HepG2 (cell line): ENCODE measurements around the gene TMUB1. TPM values are rescaled to one million over a fixed set of nuclear protein-coding genes. Genes with fewer than 3 reads are reported as not detected.

Experiments used
- ATAC-seq: fragments of 200-7000 bp; cut with Tn5 transposase; 3 replicates; pipeline ENCODE4 v1.9.1; 2020; ENCODE audit warnings: mild to moderate bottlenecking, moderate library complexity
- BruUV-seq: library from RNA; stranded (reverse); fragments of 400-500 nt; replicated peaks from 2 replicates; lab custom pipeline; 2021; lab: Mats Ljungman, UMichigan
- CTCF ChIA-PET: fragments of 300-600 bp; formaldehyde crosslinking; extraction: SDS; loops from one replicate; lab custom pipeline; 2021; ENCODE audit warnings: low total read pairs, inconsistent platforms, low intra/inter-chr PET ratio; lab: Yijun Ruan, JAX
- POLR2A ChIA-PET: fragments of 350-600 bp; sonication (Branson Sonifier 250); formaldehyde crosslinking; loops from one replicate; lab custom pipeline; 2020; ENCODE audit warnings: antibody characterized with exemption, inconsistent platforms; lab: Yijun Ruan, JAX
- DNase-seq: peaks from one replicate; pipeline ENCODE4 v3.0.0-alpha.2; 2015; ENCODE audit warnings: low spot score
- FAIRE-seq: peaks from 3 replicates; lab custom pipeline; 2011; peaks lifted over from hg19 to GRCh38; lab: Jason Lieb, UNC
- H2AFZ ChIP-seq: one replicate; pipeline ENCODE4 v1.6.1; 2011; ENCODE audit warnings: low read length, inconsistent platforms
- H3K27ac ChIP-seq: fragments of 300-600 bp; 3 replicates; pipeline ENCODE4 v1.8.0; 2011; ENCODE audit warnings: mixed run types, mild to moderate bottlenecking, mixed read lengths, low read length, inconsistent platforms; ENCODE audit not compliant: insufficient read depth; ENCODE audit errors: extremely low read length
- H3K27me3 ChIP-seq, 2 experiments: fragments of 200-600 bp in 1 of 2; 2 replicates in 1 of 2; 3 replicates in 1 of 2; pipeline versions ENCODE4 v1.6.0 to v1.8.0; 2011; ENCODE audit warnings: low read length in 2 of 2, mild to moderate bottlenecking in 2 of 2, moderate library complexity in 2 of 2, inconsistent platforms in 1 of 2; ENCODE audit not compliant: insufficient read depth in 2 of 2, control insufficient read depth in 1 of 2
- H3K36me3 ChIP-seq, 2 experiments: fragments of 200-600 bp in 1 of 2; replicated peaks in 1 of 2; 2 replicates in 1 of 2; 3 replicates in 1 of 2; pipeline versions ENCODE4 v1.5.1 to v1.8.0; 2011; ENCODE audit warnings: low read length in 2 of 2, inconsistent platforms in 1 of 2; ENCODE audit not compliant: insufficient read depth in 2 of 2, control insufficient read depth in 1 of 2
- H3K4me1 ChIP-seq: 2 replicates; pipeline ENCODE4 v1.5.1; 2012; ENCODE audit warnings: low read length, inconsistent platforms; ENCODE audit not compliant: insufficient read depth
- H3K4me2 ChIP-seq: 2 replicates; pipeline ENCODE4 v1.6.0; 2011; ENCODE audit warnings: low read depth, low read length, inconsistent platforms
- H3K4me3 ChIP-seq, 3 experiments: fragments of 200-600 bp in 1 of 3; sonication (generic), shearing (Covaris generic) in 1 of 3; replicated peaks in 1 of 3; 2 replicates each; pipeline ENCODE4 v1.5.1; 2011 to 2016; ENCODE audit warnings: low read length in 3 of 3, inconsistent platforms in 2 of 3, low read depth in 2 of 3, mild to moderate bottlenecking in 2 of 3, control low read depth in 1 of 3, mixed read lengths in 1 of 3; ENCODE audit not compliant: insufficient read depth in 1 of 3
- H3K79me2 ChIP-seq: one replicate; pipeline ENCODE4 v1.6.1; 2011; ENCODE audit warnings: low read length, inconsistent platforms; ENCODE audit not compliant: insufficient read depth
- H3K9ac ChIP-seq: 2 replicates; pipeline ENCODE4 v1.6.0; 2011; ENCODE audit warnings: mild to moderate bottlenecking, low read depth, low read length, inconsistent platforms; ENCODE audit not compliant: insufficient read depth
- H3K9me3 ChIP-seq: 2 replicates; pipeline ENCODE4 v1.5.1; 2012; ENCODE audit warnings: mild to moderate bottlenecking, low read length
- H4K20me1 ChIP-seq: 2 replicates; pipeline ENCODE4 v1.6.0; 2011; ENCODE audit warnings: inconsistent platforms, mild to moderate bottlenecking, low read length, moderate library complexity; ENCODE audit not compliant: insufficient read depth
- HMG20B ChIP-seq: conservative IDR thresholded peaks from 2 replicates; pipeline ENCODE4 v1.6.1; 2016; ENCODE audit warnings: missing genetic modification reagents, missing compliant biosample characterization
- KDM4B ChIP-seq: sonication (generic); formaldehyde crosslinking; IDR thresholded peaks from 2 replicates; pipeline ENCODE4 v1.4.0; 2020; ENCODE audit warnings: missing genetic modification reagents
- MAX ChIP-seq: IDR thresholded peaks from 2 replicates; pipeline ENCODE4 v1.6.1; 2012; ENCODE audit warnings: inconsistent platforms
- PLSCR1 ChIP-seq: sonication (generic); formaldehyde crosslinking; IDR thresholded peaks from 2 replicates; pipeline ENCODE4 v1.5.0; 2020; ENCODE audit warnings: missing genetic modification reagents, mild to moderate bottlenecking, borderline replicate concordance
- SOX13 ChIP-seq, 3 experiments: fragments of 450-650 bp in 1 of 3; sonication (generic) in 1 of 3; formaldehyde crosslinking in 1 of 3; IDR thresholded peaks in 2 of 3; conservative IDR thresholded peaks in 1 of 3; 2 replicates each; pipeline versions ENCODE4 v1.5.0 to v1.6.1; 2016 to 2020; ENCODE audit warnings: antibody characterized with exemption in 1 of 3, mild to moderate bottlenecking in 1 of 3, missing compliant biosample characterization in 1 of 3, missing genetic modification reagents in 1 of 3, moderate library complexity in 1 of 3
- U2AF1 ChIP-seq: fragments of 200-400 bp; formaldehyde crosslinking; optimal IDR thresholded peaks from 2 replicates; pipeline ENCODE3; 2017; ENCODE audit warnings: mild to moderate bottlenecking, low read depth, low read length
- WIZ ChIP-seq: sonication (generic); formaldehyde crosslinking; IDR thresholded peaks from 2 replicates; pipeline ENCODE4 v1.5.1; 2020; ENCODE audit warnings: mild to moderate bottlenecking, missing genetic modification reagents
- ZFX ChIP-seq: sonication (generic); formaldehyde crosslinking; IDR thresholded peaks from 2 replicates; pipeline ENCODE4 v1.4.0; 2020; ENCODE audit warnings: mild to moderate bottlenecking, low read depth, missing genetic modification reagents, moderate library complexity
- ZFY ChIP-seq: sonication (generic); formaldehyde crosslinking; IDR thresholded peaks from 2 replicates; pipeline ENCODE4 v1.4.0; 2020; ENCODE audit warnings: missing genetic modification reagents
- ZNF30 ChIP-seq: sonication (generic); formaldehyde crosslinking; IDR thresholded peaks from 2 replicates; pipeline ENCODE4 v1.5.0; 2020; ENCODE audit warnings: mild to moderate bottlenecking, missing genetic modification reagents
- ZNF556 ChIP-seq: sonication (generic); formaldehyde crosslinking; IDR thresholded peaks from 2 replicates; pipeline ENCODE4 v1.4.0; 2020; ENCODE audit warnings: mild to moderate bottlenecking, missing genetic modification reagents, borderline replicate concordance
- ZNF615 ChIP-seq: sonication (generic); formaldehyde crosslinking; IDR thresholded peaks from 2 replicates; pipeline ENCODE4 v1.5.0; 2020; ENCODE audit warnings: mild to moderate bottlenecking, missing genetic modification reagents, borderline replicate concordance
- ZNF746 ChIP-seq: sonication (generic); formaldehyde crosslinking; IDR thresholded peaks from 2 replicates; pipeline ENCODE4 v1.8.0; 2022; ENCODE audit warnings: mild to moderate bottlenecking, missing genetic modification reagents
- ZNF776 ChIP-seq: sonication (generic); formaldehyde crosslinking; IDR thresholded peaks from 2 replicates; pipeline ENCODE4 v1.4.0; 2020; ENCODE audit warnings: mild to moderate bottlenecking, missing genetic modification reagents
- ZNF780A ChIP-seq: sonication (generic); formaldehyde crosslinking; IDR thresholded peaks from 2 replicates; pipeline ENCODE4 v1.8.0; 2022; ENCODE audit warnings: mild to moderate bottlenecking, missing genetic modification reagents, moderate library complexity
- WGBS: methylation state at CpG from one replicate; pipeline ENCODE4 v1.1.6; 2017; ENCODE audit warnings: low lambda C conversion rate; 5-methylcytosine and 5-hydroxymethylcytosine counted together
- in situ Hi-C: cut with HindIII; loops from 2 replicates; pipeline ENCODE4 v1.10.0; 2017; ENCODE audit warnings: low pct_unique_long_range_greater_than_20kb; ENCODE audit not compliant: extremely low pct_ligation_motif_present
- intact Hi-C: fragments of 100-400 bp; cut with micrococcal nuclease; formaldehyde crosslinking; loops from one replicate; pipeline ENCODE4 v1.10.0; 2022; ENCODE audit not compliant: unreplicated experiment
- polyA plus RNA-seq, 8 experiments: library from polyadenylated mRNA; depleted of rRNA in 3 of 8; stranded (reverse) in 7 of 8; unstranded in 1 of 8; fragments of >200 nt; fragmentation: Illumina TruSeq in 4 of 8; extraction: Trizol in 4 of 8; gene quantifications; 2 replicates each; pipeline versions ENCODE4 v1.2.1 to v1.2.3, GENCODE V29; 2011 to 2016; ENCODE audit warnings: low read depth in 4 of 8, missing spikeins in 1 of 8, mixed read lengths in 1 of 8; ENCODE audit not compliant: insufficient read depth in 1 of 8
- total RNA-seq, 5 experiments: library from RNA; depleted of rRNA; stranded (reverse); fragments of >200 nt; fragmentation: Illumina TruSeq; extraction: Trizol; gene quantifications; 2 replicates each; pipeline ENCODE4 v1.2.3, GENCODE V29; 2016; ENCODE audit warnings: low read depth in 1 of 5
- TF ChIP-seq, protein P1 (sequence below): sonication (generic); formaldehyde crosslinking; IDR thresholded peaks from 2 replicates; pipeline ENCODE4 v1.8.1; 2023; ENCODE audit warnings: missing genetic modification reagents, inconsistent platforms, borderline replicate concordance
- TF ChIP-seq, protein P2 (sequence below): sonication (generic); formaldehyde crosslinking; IDR thresholded peaks from 2 replicates; pipeline ENCODE4 v1.4.0; 2020; ENCODE audit warnings: mild to moderate bottlenecking, missing genetic modification reagents, borderline replicate concordance

Gene TMUB1
- total and polyA plus RNA-seq, 2 of the 13 experiments (the other 11 are each of a cell fraction or from before 2014, with no cell fraction given) = 44.8 to 51.6 TPM

DNA sequence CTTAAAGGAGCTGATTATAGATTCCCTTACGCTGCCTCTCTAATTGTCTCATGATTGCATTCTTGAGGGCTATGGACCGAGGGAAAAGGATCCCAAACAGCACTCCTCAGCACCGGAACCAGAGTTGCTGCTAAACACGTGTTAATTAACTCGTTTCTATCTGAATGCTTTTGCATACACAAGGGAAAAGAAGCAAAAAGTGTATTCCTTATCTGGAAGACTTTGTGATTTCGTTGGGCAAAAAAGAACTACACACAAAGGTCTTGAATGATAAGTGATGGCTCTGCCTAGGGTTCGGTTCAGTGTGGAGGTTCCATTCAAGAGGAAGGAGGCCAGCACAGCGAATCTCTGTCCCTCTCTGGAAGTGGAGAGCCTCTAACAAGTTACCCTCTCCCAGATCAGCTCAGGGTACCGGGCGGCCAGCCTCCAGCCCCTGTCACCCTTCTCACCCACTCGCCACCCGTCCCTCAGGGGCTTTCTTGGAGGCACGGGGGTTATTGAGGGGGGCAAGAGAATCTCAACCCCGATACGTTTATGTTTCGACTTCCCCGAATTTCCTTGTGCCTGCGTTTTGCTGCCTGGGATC lies 24.4 kb downstream of the TMUB1 start:
- intact Hi-C loops (loop anchor here (1.0 to 2.0 kb wide), 3 partner anchors 28 to 52 kb away; partner anchors contain the start of genes ABCB8 and AGAP3), in situ Hi-C loops (no loop called here)
- under 1% methylated on average over 10 of the region's 18 CpGs for WGBS
- peak; percentile 54 for FAIRE-seq
- H4K20me1 ChIP-seq = peaks cover 4% of the 10 kb centered on the region; the same call in 1 of the 2 replicates
- H3K4me2 ChIP-seq = peak overlapping the region; percentile 98
- H2AFZ ChIP-seq = no peak overlapping the region
- peaks cover 16% of the 10 kb centered on the region for H3K79me2 ChIP-seq
- H3K27ac ChIP-seq = peak overlapping the region; percentile 86
- H3K27me3 ChIP-seq = no peaks in the 10 kb centered on the region; a peak in 1 of 5 replicates
- H3K9me3 ChIP-seq = no peaks in the 10 kb centered on the region
- peak overlapping the region; percentile 87 for H3K9ac ChIP-seq
- peaks cover 49% of the 10 kb centered on the region for H3K4me1 ChIP-seq
- POLR2A ChIA-PET = interaction anchor here (0.8 to 2.0 kb wide), 5 partner anchors 18 to 31 kb away, joined by 3 to 8 read pairs (median 5); partner anchors contain the start of genes ABCB8, AGAP3, FASTK and TMUB1
- no peak for ATAC-seq
- H3K36me3 ChIP-seq = 0 out of 5 replicates have a peak, but pooled peaks cover 0 to under 1% of the 10 kb centered on the region in 2 experiments
- no TSS peak for BruUV-seq
- H3K4me3 ChIP-seq = peak overlapping the region; percentile 69 to 92 (median 90)
- DNase-seq = no peak
- CTCF ChIA-PET = no interaction called here
- TF ChIP-seq ZNF615 (CRISPR knock-in tag) = no peak
- 0 out of 2 replicates have a peak, but pooled peaks have one; percentile 12 for TF ChIP-seq WIZ (CRISPR knock-in tag)
- TF ChIP-seq ZFY = no peak
- TF ChIP-seq SOX13 (IDR thresholded peaks at IDR 0.05) = no peak
- no peak for TF ChIP-seq SOX13 (CRISPR knock-in tag; conservative IDR thresholded peaks at IDR 0.05 in 1 of 2, IDR thresholded peaks at IDR 0.05 in 1 of 2)
- TF ChIP-seq PLSCR1 (CRISPR knock-in tag) = no peak
- TF ChIP-seq ZNF776 (CRISPR knock-in tag) = no peak
- TF ChIP-seq HMG20B (CRISPR knock-in tag) = no peak
- TF ChIP-seq, protein P1, sequence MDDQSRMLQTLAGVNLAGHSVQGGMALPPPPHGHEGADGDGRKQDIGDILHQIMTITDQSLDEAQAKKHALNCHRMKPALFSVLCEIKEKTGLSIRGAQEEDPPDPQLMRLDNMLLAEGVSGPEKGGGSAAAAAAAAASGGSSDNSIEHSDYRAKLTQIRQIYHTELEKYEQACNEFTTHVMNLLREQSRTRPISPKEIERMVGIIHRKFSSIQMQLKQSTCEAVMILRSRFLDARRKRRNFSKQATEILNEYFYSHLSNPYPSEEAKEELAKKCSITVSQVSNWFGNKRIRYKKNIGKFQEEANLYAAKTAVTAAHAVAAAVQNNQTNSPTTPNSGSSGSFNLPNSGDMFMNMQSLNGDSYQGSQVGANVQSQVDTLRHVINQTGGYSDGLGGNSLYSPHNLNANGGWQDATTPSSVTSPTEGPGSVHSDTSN = no peak
- TF ChIP-seq ZFX (CRISPR knock-in tag) = no peak
- no peak for TF ChIP-seq ZNF556
- TF ChIP-seq U2AF1 = no peak
- TF ChIP-seq MAX = 0 out of 2 replicates have a peak, but pooled peaks have one; percentile 2
- TF ChIP-seq ZNF746 (CRISPR knock-in tag) = no peak
- TF ChIP-seq ZNF780A (CRISPR knock-in tag) = no peak
- no peak for TF ChIP-seq KDM4B (CRISPR knock-in tag)
- TF ChIP-seq, protein P2, sequence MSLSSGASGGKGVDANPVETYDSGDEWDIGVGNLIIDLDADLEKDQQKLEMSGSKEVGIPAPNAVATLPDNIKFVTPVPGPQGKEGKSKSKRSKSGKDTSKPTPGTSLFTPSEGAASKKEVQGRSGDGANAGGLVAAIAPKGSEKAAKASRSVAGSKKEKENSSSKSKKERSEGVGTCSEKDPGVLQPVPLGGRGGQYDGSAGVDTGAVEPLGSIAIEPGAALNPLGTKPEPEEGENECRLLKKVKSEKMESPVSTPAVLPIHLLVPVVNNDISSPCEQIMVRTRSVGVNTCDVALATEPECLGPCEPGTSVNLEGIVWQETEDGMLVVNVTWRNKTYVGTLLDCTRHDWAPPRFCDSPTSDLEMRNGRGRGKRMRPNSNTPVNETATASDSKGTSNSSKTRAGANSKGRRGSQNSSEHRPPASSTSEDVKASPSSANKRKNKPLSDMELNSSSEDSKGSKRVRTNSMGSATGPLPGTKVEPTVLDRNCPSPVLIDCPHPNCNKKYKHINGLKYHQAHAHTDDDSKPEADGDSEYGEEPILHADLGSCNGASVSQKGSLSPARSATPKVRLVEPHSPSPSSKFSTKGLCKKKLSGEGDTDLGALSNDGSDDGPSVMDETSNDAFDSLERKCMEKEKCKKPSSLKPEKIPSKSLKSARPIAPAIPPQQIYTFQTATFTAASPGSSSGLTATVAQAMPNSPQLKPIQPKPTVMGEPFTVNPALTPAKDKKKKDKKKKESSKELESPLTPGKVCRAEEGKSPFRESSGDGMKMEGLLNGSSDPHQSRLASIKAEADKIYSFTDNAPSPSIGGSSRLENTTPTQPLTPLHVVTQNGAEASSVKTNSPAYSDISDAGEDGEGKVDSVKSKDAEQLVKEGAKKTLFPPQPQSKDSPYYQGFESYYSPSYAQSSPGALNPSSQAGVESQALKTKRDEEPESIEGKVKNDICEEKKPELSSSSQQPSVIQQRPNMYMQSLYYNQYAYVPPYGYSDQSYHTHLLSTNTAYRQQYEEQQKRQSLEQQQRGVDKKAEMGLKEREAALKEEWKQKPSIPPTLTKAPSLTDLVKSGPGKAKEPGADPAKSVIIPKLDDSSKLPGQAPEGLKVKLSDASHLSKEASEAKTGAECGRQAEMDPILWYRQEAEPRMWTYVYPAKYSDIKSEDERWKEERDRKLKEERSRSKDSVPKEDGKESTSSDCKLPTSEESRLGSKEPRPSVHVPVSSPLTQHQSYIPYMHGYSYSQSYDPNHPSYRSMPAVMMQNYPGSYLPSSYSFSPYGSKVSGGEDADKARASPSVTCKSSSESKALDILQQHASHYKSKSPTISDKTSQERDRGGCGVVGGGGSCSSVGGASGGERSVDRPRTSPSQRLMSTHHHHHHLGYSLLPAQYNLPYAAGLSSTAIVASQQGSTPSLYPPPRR = no peak
- TF ChIP-seq ZNF30 = no peak
